ENCODE results near the gene ANKFY1. TPM values are rescaled to one million over a fixed set of nuclear protein-coding genes. Genes with fewer than 3 reads are reported as not detected.

The ANKFY1 gene
- total RNA-seq, 1 experiment from 2014 or later: 63.2 TPM

DNA sequence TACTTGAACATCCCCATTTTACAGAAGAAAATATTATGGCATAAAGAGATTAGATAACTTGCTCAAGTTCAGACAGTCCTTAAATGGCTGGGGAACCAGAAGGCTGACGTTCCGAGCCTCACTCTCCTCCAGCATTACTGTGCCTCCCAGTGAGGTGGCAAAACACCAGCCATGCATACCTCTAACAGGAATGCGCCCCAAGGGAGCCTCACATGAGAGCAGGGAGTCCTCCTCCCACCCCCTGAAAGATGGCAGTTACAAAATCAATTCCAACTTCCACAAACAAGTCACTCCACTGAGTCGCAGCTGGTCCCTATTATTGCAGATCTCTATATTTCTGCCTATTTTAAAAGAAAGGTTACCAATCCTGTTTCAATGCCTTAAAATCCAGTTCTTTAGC lies 55.5 kb downstream of the ANKFY1 start:
- TF ChIP-seq EZH2 (IDR thresholded peaks at IDR 0.05; ENCODE audit: borderline replicate concordance, low read depth, low read length, poor library complexity, severe bottlenecking): no peak
- TF ChIP-seq, protein P1, sequence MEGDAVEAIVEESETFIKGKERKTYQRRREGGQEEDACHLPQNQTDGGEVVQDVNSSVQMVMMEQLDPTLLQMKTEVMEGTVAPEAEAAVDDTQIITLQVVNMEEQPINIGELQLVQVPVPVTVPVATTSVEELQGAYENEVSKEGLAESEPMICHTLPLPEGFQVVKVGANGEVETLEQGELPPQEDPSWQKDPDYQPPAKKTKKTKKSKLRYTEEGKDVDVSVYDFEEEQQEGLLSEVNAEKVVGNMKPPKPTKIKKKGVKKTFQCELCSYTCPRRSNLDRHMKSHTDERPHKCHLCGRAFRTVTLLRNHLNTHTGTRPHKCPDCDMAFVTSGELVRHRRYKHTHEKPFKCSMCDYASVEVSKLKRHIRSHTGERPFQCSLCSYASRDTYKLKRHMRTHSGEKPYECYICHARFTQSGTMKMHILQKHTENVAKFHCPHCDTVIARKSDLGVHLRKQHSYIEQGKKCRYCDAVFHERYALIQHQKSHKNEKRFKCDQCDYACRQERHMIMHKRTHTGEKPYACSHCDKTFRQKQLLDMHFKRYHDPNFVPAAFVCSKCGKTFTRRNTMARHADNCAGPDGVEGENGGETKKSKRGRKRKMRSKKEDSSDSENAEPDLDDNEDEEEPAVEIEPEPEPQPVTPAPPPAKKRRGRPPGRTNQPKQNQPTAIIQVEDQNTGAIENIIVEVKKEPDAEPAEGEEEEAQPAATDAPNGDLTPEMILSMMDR (conservative IDR thresholded peaks at IDR 0.05; ENCODE audit: low read depth, low read length): no peak
- POLR2A ChIA-PET (ENCODE audit: low non-redundant PET): no interaction called here
- H3K27me3 ChIP-seq (replicated peaks; ENCODE audit: insufficient read depth, low read depth, low read length, poor library complexity): no peaks in the 10 kb centered on the region
- CTCF ChIA-PET: no interaction called here
- DNase-seq (ENCODE audit: low spot score): no peak
- H3K4me1 ChIP-seq (ENCODE audit: insufficient read depth, low read length, poor library complexity, severe bottlenecking): no peaks in the 10 kb centered on the region
- no peaks in the 10 kb centered on the region for H3K9me3 ChIP-seq (ENCODE audit: low read depth, low read length, poor library complexity, severe bottlenecking)
- intact Hi-C loops (cut with micrococcal nuclease; ENCODE audit: unreplicated experiment): no loop called here
- no peak overlapping the region for H3K27ac ChIP-seq (ENCODE audit: low read depth, low read length, poor library complexity, severe bottlenecking)
- no peak overlapping the region for H3K4me3 ChIP-seq (ENCODE audit: low read depth, low read length, poor library complexity, severe bottlenecking)
- peaks cover 28% of the 10 kb centered on the region for H3K36me3 ChIP-seq (ENCODE audit: insufficient read depth, low read length, poor library complexity, severe bottlenecking)
- BruUV-seq (replicated peaks): no TSS peak

DNA sequence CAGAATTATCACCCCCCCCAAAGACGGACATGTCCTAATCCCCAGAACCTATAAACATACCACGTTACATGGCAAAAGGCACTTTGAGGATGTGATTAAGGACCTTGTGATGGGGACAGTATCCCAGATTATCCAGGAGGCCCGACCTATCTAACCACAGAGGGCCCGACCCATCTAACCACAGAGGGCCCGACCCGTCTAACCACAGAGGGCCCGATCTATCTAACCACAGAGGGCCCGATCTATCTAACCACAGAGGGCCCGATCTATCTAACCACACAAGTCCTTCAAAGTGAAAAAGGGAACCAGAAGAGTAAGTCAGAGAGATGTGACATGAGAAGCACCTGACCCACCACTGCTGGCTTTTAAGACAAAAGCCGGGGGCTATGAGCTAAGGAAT lies 56.8 kb downstream of the ANKFY1 start:
- H3K27me3 ChIP-seq (replicated peaks; ENCODE audit: insufficient read depth, low read depth, low read length, poor library complexity): no peaks in the 10 kb centered on the region
- intact Hi-C loops (cut with micrococcal nuclease; ENCODE audit: unreplicated experiment): no loop called here
- no TSS peak for BruUV-seq (replicated peaks)
- no peak for DNase-seq (ENCODE audit: low spot score)
- peaks cover 28% of the 10 kb centered on the region for H3K36me3 ChIP-seq (ENCODE audit: insufficient read depth, low read length, poor library complexity, severe bottlenecking)
- no peaks in the 10 kb centered on the region for H3K4me1 ChIP-seq (ENCODE audit: insufficient read depth, low read length, poor library complexity, severe bottlenecking)
- no peak overlapping the region for H3K27ac ChIP-seq (ENCODE audit: low read depth, low read length, poor library complexity, severe bottlenecking)
- POLR2A ChIA-PET (ENCODE audit: low non-redundant PET): no interaction called here
- CTCF ChIA-PET: no interaction called here
- H3K4me3 ChIP-seq (ENCODE audit: low read depth, low read length, poor library complexity, severe bottlenecking): no peak overlapping the region
- TF ChIP-seq EZH2 (IDR thresholded peaks at IDR 0.05; ENCODE audit: borderline replicate concordance, low read depth, low read length, poor library complexity, severe bottlenecking): no peak
- TF ChIP-seq, protein P1 (conservative IDR thresholded peaks at IDR 0.05; ENCODE audit: low read depth, low read length): no peak
- H3K9me3 ChIP-seq (ENCODE audit: low read depth, low read length, poor library complexity, severe bottlenecking): no peaks in the 10 kb centered on the region

DNA sequence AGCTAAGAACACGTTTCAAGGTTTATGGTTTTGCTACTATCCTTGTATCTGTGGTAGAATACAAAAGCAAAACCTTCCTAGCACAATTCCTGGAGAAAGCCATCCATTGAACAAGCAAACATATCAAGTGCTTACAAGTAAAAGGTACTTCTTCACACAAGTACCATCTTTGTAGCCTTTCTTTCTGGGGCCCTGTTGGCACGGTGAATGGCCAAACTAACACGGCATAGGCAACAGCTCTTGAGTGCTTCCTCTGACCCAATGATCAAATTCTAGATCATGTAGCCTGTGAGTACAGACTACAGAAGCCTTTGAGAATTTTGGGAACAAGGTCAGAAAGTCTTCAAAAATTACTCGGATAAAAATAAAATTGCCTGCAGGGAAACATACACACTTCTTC lies 57.9 kb downstream of the ANKFY1 start:
- BruUV-seq (replicated peaks): no TSS peak
- ChIA-PET CTCF (interaction anchor here (0.7 kb wide), 1 partner anchor 225 kb away, joined by 5 read pairs; no protein-coding TSS in a partner anchor), POLR2A (ENCODE audit: low non-redundant PET) (interaction anchor here (0.5 to 0.7 kb wide), 2 partner anchors 245 to 922 kb away, joined by 3 to 8 read pairs; no protein-coding TSS in a partner anchor)
- no peaks in the 10 kb centered on the region for H3K4me1 ChIP-seq (ENCODE audit: insufficient read depth, low read length, poor library complexity, severe bottlenecking)
- no peaks in the 10 kb centered on the region for H3K27me3 ChIP-seq (replicated peaks; ENCODE audit: insufficient read depth, low read depth, low read length, poor library complexity)
- no peak for DNase-seq (ENCODE audit: low spot score)
- H3K4me3 ChIP-seq (ENCODE audit: low read depth, low read length, poor library complexity, severe bottlenecking): no peak overlapping the region
- no peaks in the 10 kb centered on the region for H3K9me3 ChIP-seq (ENCODE audit: low read depth, low read length, poor library complexity, severe bottlenecking)
- TF ChIP-seq, protein P1 (conservative IDR thresholded peaks at IDR 0.05; ENCODE audit: low read depth, low read length): no peak
- no peak for TF ChIP-seq EZH2 (IDR thresholded peaks at IDR 0.05; ENCODE audit: borderline replicate concordance, low read depth, low read length, poor library complexity, severe bottlenecking)
- H3K36me3 ChIP-seq (ENCODE audit: insufficient read depth, low read length, poor library complexity, severe bottlenecking): peaks cover 28% of the 10 kb centered on the region
- no peak overlapping the region for H3K27ac ChIP-seq (ENCODE audit: low read depth, low read length, poor library complexity, severe bottlenecking)
- intact Hi-C loops (cut with micrococcal nuclease; ENCODE audit: unreplicated experiment): no loop called here

All from A673 (cell line).